Ovary (tissue), 3 donors: Measurements from ENCODE around the gene NOTCH4.

Experiments
- POLR2A ChIP-seq: fragments of 450-650 bp; IDR thresholded peaks from one replicate; pipeline ENCODE4 v1.6.1; 2017; ENCODE audit warnings: antibody characterized with exemption, mild to moderate bottlenecking, moderate library complexity
- TF ChIP-seq, protein P1 (sequence below), 3 donors: fragments of 450-650 bp in 2 of 3; fragments of 200-600 bp in 1 of 3; IDR thresholded peaks; one replicate each; pipeline versions ENCODE4 v1.5.1 to v1.8.0; 2016 to 2022; ENCODE audit warnings: antibody characterized with exemption in 3 of 3, mild to moderate bottlenecking in 1 of 3
- donor health status: DM: no; HTN: no; CAD: no.

DNA sequence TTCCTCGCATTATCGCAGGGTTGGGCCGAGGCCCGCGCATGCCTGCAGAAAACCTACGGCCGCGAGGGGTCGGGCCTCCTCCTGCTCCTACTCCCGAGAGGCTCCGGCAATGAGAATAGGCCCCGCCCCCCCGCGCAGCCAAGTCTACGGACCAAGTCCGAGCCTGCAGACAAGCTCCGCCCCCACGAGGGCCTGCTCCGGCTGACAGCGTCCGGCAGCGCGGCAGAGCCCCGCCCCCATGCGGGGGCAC, 28.3 kb downstream of the NOTCH4 start:
- TF ChIP-seq, protein P1, sequence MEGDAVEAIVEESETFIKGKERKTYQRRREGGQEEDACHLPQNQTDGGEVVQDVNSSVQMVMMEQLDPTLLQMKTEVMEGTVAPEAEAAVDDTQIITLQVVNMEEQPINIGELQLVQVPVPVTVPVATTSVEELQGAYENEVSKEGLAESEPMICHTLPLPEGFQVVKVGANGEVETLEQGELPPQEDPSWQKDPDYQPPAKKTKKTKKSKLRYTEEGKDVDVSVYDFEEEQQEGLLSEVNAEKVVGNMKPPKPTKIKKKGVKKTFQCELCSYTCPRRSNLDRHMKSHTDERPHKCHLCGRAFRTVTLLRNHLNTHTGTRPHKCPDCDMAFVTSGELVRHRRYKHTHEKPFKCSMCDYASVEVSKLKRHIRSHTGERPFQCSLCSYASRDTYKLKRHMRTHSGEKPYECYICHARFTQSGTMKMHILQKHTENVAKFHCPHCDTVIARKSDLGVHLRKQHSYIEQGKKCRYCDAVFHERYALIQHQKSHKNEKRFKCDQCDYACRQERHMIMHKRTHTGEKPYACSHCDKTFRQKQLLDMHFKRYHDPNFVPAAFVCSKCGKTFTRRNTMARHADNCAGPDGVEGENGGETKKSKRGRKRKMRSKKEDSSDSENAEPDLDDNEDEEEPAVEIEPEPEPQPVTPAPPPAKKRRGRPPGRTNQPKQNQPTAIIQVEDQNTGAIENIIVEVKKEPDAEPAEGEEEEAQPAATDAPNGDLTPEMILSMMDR (IDR thresholded peaks at IDR 0.05) = peak; percentile 72 to 91 (median 73)
- TF ChIP-seq POLR2A = no peak
